Suprapubic skin (tissue), 4 donors: ENCODE measurements around the gene TMEM80. TPM values are rescaled to one million over a fixed set of nuclear protein-coding genes. Genes with fewer than 3 reads are reported as not detected.
"Not testable (repeated sequence)": the region's sequence is repeated elsewhere in the genome, so short reads cannot be mapped to it uniquely, and the experiment has no call there.

ENCODE experiments used
- DNase-seq, 2 donors: peaks; one replicate each; pipeline ENCODE4 v3.0.0-alpha.2; 2019; ENCODE audit warnings: low spot score in 2 of 2
- H3K27ac ChIP-seq: fragments of 200-600 bp; sonication (generic); one replicate; pipeline ENCODE4 v1.5.1; 2019
- H3K27me3 ChIP-seq: fragments of 200-600 bp; sonication (generic); one replicate; pipeline ENCODE4 v1.5.1; 2019
- H3K36me3 ChIP-seq: fragments of 200-600 bp; sonication (generic); one replicate; pipeline ENCODE4 v1.5.1; 2019
- H3K4me1 ChIP-seq: fragments of 200-600 bp; sonication (generic); one replicate; pipeline ENCODE4 v1.5.1; 2019
- H3K4me3 ChIP-seq: fragments of 200-600 bp; sonication (generic); one replicate; pipeline ENCODE4 v1.5.1; 2019; ENCODE audit warnings: mild to moderate bottlenecking
- H3K9me3 ChIP-seq: fragments of 200-600 bp; sonication (generic); one replicate; pipeline ENCODE4 v1.5.1; 2019
- EP300 ChIP-seq: sonication (generic); formaldehyde crosslinking; IDR thresholded peaks from one replicate; pipeline ENCODE4 v1.6.1; 2017; ENCODE audit warnings: antibody characterized with exemption
- POLR2A ChIP-seq, 2 donors: fragments of 450-650 bp; IDR thresholded peaks; one replicate each; pipeline ENCODE4 v1.6.1; 2017; ENCODE audit warnings: antibody characterized with exemption in 2 of 2, mild to moderate bottlenecking in 2 of 2, moderate library complexity in 2 of 2
- POLR2AphosphoS5 ChIP-seq, 3 donors: sonication (generic); formaldehyde crosslinking; IDR thresholded peaks; one replicate each; pipeline ENCODE4 v1.6.1; 2017; ENCODE audit warnings: antibody characterized with exemption in 3 of 3
- WGBS: methylation state at CpG from one replicate; pipeline ENCODE4 v1.1.5; 2018; 5-methylcytosine and 5-hydroxymethylcytosine counted together
- total RNA-seq, 4 donors: library from RNA; depleted of rRNA; stranded (reverse); fragments of >200 nt; gene quantifications; one replicate each; pipeline ENCODE4 v1.1.0, GENCODE V29; 2016
- TF ChIP-seq, protein P1 (sequence below), 2 donors: fragments of 200-600 bp in 1 of 2; fragments of 450-650 bp in 1 of 2; sonication (generic) in 1 of 2; IDR thresholded peaks; one replicate each; pipeline ENCODE4 v1.5.1; 2016 to 2019; ENCODE audit warnings: antibody characterized with exemption in 2 of 2, mild to moderate bottlenecking in 1 of 2, moderate library complexity in 1 of 2

The TMEM80 gene
- total RNA-seq = 10 to 100 TPM; 31.5 to 53.6 (median 39.1) TPM

DNA sequence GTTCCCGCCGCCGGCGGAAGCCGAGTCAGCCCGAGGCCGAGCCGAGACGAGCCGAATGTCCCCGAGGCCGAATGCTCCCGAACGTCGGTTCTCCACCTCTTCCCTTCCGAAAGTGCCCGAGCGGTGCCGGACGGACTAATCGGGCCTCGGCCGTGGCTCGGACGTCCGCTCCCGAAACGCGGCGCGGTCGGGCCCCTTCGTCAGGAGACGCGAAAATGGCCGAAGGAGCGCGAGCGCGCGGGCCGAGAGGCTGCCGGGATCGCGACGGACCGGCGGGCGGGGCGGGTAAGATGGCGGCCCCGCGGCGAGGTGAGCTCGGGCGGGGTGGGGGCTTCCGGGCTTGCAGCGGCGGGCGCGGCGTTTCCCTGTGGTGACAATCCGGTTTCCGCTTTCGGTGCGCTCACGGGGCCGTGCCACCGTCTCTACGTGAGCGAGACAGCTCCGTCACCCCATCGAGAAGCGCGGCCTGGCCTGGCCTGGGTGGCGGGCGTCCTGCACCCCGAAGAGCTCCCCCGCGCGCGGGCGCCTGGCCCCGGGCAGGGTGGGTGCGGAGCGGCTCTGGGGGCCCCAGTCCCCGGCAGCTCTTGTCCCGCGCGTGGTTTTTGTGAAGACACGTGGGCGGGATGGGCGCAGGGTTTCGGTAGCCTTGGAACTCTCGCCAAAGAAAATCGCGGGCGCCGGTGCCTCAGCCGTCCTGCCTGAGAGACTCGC, at the start of gene TMEM80:
TSS of gene TMEM80 (plus strand) at position 279 of the 711 bp plus-strand sequence. CDS start at position 291, 12 bp downstream.
- Histone ChIP-seq H3K27ac (peak within 1 kb of the TSS; percentile 99), H3K9me3 (no peaks in the 10 kb centered on the region), H3K4me1 (peaks cover 67% of the 10 kb centered on the region), H3K4me3 (peak within 1 kb of the TSS; percentile 89), H3K27me3 (no peaks in the 10 kb centered on the region), H3K36me3 (peaks cover 10% of the 10 kb centered on the region)
- 2% methylated on average over 16 of the region's 101 CpGs for WGBS
- DNase-seq = peak; percentile 99 to 100
- no peak for TF ChIP-seq EP300
- TF ChIP-seq, protein P1, sequence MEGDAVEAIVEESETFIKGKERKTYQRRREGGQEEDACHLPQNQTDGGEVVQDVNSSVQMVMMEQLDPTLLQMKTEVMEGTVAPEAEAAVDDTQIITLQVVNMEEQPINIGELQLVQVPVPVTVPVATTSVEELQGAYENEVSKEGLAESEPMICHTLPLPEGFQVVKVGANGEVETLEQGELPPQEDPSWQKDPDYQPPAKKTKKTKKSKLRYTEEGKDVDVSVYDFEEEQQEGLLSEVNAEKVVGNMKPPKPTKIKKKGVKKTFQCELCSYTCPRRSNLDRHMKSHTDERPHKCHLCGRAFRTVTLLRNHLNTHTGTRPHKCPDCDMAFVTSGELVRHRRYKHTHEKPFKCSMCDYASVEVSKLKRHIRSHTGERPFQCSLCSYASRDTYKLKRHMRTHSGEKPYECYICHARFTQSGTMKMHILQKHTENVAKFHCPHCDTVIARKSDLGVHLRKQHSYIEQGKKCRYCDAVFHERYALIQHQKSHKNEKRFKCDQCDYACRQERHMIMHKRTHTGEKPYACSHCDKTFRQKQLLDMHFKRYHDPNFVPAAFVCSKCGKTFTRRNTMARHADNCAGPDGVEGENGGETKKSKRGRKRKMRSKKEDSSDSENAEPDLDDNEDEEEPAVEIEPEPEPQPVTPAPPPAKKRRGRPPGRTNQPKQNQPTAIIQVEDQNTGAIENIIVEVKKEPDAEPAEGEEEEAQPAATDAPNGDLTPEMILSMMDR (IDR thresholded peaks at IDR 0.05) = no peak
- TF ChIP-seq POLR2A (IDR thresholded peaks at IDR 0.05) = peak in 1 of 2 donors; percentile 62
- TF ChIP-seq POLR2AphosphoS5 (IDR thresholded peaks at IDR 0.05) = peak in 1 of 3 donors; percentile 2

DNA sequence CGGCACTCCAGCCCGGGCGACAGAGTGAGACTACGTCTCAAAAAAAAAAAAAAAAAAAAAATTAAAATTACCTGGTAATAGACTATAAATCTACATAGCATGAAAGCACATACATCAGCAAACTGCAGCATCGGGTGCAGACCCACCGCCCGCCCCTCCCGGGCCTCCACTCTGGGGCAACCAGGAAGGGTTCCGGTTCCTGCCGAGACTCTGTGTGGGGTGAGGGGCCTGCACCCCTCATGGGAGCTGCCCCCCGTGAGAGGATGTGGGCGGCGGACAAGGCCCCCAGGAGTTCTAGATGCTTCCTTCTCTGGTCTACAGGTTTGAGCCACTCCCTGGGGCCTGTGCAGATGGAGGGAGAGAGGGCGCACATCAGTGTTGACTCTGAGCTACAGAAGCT, 49.4 kb upstream of the TMEM80 start:
- DNase-seq = no peak
- Histone ChIP-seq H3K4me3 (no peak overlapping the region), H3K27me3 (no peaks in the 10 kb centered on the region), H3K4me1 (no peaks in the 10 kb centered on the region), H3K27ac (no peak overlapping the region), H3K36me3 (peaks cover 29% of the 10 kb centered on the region), H3K9me3 (no peaks in the 10 kb centered on the region)
- TF ChIP-seq, protein P1 (IDR thresholded peaks at IDR 0.05) = no peak
- no peak for TF ChIP-seq POLR2A (IDR thresholded peaks at IDR 0.05)
- no peak for TF ChIP-seq POLR2AphosphoS5 (IDR thresholded peaks at IDR 0.05)
- TF ChIP-seq EP300 = no peak
- 87% methylated on average over 14 of the region's 14 CpGs for WGBS

DNA sequence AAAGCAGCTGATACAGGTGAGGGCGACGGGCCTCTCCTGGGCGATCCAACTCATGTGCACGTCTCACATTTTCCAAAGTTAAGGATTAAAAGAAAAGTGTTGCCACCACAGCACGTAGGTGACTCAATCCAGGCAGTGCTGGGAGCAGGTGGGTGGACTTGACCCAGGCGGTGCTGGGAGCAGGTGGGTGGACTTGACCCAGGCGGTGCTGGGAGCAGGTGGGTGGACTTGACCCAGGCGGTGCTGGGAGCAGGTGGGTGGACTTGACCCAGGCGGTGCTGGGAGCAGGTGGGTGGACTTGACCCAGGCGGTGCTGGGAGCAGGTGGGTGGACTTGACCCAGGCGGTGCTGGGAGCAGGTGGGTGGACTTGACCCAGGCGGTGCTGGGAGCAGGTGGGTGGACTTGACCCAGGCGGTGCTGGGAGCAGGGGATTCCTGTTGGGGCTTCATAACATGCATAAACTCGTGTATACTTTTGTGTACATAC, 47.9 kb upstream of the TMEM80 start:
- H3K36me3 ChIP-seq = peaks cover 34% of the 10 kb centered on the region
- 86% methylated on average over 10 of the region's 14 CpGs for WGBS
- H3K4me3 ChIP-seq, DNase-seq, H3K27me3 ChIP-seq, H3K9me3 ChIP-seq, H3K27ac ChIP-seq, H3K4me1 ChIP-seq: not testable (repeated sequence)

DNA sequence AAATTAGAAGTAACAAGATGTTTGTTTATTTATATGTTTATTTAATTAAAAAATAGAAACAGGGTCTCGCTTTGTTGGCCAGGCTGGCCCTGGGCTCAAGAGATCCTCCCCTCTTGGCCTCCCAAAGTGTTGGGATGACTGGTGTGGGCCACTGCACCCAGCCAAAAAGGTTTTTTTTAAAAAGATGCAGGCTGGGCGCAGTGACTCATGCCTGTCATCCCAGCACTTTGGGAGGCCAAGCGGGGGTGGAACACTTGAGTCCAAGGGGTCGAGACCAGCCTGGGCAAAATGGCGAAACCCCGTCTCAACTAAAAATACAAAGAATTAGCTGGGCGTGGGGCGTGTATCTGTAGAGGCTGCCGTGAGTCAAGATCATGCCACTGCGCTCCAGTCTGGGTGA, 45.1 kb upstream of the TMEM80 start:
- 92% methylated on average over 10 of the region's 10 CpGs for whole genome bisulfite sequencing
- peaks cover 37% of the 10 kb centered on the region for H3K36me3 ChIP-seq
- TF ChIP-seq, protein P1 (IDR thresholded peaks at IDR 0.05) = no peak
- TF ChIP-seq EP300 (no peak), POLR2AphosphoS5 (IDR thresholded peaks at IDR 0.05) (no peak), POLR2A (IDR thresholded peaks at IDR 0.05) (no peak)

DNA sequence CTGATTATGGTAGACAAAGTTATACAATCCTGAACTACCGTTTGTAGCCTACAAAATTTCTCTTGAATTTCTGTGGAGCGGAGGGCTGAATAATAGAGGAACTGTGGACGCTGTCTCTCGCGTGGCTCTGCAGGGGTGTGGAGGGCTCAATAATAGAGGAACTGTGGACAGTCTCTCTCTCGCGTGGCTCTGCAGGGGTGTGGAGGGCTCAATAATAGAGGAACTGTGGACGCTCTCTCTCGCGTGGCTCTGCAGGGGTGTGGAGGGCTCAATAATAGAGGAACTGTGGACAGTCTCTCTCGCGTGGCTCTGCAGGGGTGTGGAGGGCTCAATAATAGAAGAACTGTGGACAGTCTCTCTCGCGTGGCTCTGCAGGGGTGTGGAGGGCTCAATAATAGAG, 42.5 kb upstream of the TMEM80 start:
- not testable (repeated sequence) for H3K4me1 ChIP-seq, H3K9me3 ChIP-seq, H3K4me3 ChIP-seq, H3K27ac ChIP-seq, DNase-seq, H3K27me3 ChIP-seq
- peaks cover 36% of the 10 kb centered on the region for H3K36me3 ChIP-seq
- 94% methylated on average over 14 of the region's 14 CpGs for WGBS

More for the DNA sequence above, 45.1 kb upstream of the TMEM80 start:
- Histone ChIP-seq H3K9me3 (no peaks in the 10 kb centered on the region), H3K4me1 (no peaks in the 10 kb centered on the region), H3K4me3 (no peak overlapping the region), H3K27ac (no peak overlapping the region), H3K27me3 (no peaks in the 10 kb centered on the region)
- DNase-seq = no peak

DNA sequence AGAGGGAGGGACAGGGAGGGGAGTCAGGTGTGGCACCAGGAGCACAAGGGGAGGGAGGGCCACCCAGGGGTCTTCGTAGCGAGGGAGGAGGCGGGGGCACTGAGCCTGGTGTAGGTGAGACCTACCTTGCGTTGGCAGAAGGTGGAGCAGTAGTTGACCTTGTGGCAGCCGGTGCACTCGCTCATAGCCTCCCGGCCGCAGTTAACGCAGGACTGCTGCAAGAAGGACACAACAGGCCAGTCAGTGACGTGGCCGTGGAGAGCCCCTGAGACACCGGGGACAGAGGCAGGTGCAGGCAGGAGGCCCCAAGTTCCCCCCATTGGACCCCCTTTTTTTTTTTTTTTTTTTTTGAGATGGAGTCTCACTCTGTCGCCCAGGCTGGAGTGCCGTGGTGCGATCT, 41.8 kb upstream of the TMEM80 start:
- no peak for DNase-seq
- Histone ChIP-seq H3K36me3 (peaks cover 36% of the 10 kb centered on the region), H3K4me1 (peaks cover 9% of the 10 kb centered on the region), H3K9me3 (no peaks in the 10 kb centered on the region), H3K4me3 (no peak overlapping the region), H3K27ac (no peak overlapping the region), H3K27me3 (no peaks in the 10 kb centered on the region)
- 88% methylated on average over 15 of the region's 15 CpGs for WGBS
- TF ChIP-seq POLR2AphosphoS5 (IDR thresholded peaks at IDR 0.05) = no peak
- TF ChIP-seq POLR2A (IDR thresholded peaks at IDR 0.05) = no peak
- TF ChIP-seq EP300 = no peak
- TF ChIP-seq, protein P1 (IDR thresholded peaks at IDR 0.05) = no peak

DNA sequence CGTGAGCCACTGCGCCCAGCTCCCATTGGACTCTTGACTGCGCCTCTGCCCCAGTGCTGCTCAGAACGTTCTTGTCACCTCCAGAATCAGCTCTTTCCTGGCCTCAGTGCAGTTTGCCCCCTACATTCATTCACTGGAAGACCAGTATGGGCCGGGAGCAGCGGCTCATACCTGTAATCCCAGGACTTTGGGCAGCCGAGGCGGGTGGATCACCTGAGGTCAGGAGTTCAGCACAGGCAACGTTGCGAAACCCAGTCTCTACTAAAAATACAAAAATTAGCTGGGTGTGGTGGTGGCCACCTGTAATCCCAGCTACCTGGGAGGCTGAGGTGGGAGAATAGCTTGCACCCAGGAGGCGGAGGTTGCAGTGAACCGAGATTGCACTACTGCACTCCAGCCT, 41.2 kb upstream of the TMEM80 start:
- H3K4me3 ChIP-seq, H3K27ac ChIP-seq, H3K9me3 ChIP-seq, DNase-seq, H3K27me3 ChIP-seq: not testable (repeated sequence)
- peaks cover 41% of the 10 kb centered on the region for H3K36me3 ChIP-seq
- WGBS = 90% methylated on average over 12 of the region's 12 CpGs
- peaks cover 11% of the 10 kb centered on the region for H3K4me1 ChIP-seq
